RPMI8226 (cell line): ENCODE results near the gene ZCWPW2.

Experiments used
- DNase-seq: peaks from one replicate; pipeline ENCODE4 v3.0.0-alpha.2; 2015

Gene ZCWPW2

DNA sequence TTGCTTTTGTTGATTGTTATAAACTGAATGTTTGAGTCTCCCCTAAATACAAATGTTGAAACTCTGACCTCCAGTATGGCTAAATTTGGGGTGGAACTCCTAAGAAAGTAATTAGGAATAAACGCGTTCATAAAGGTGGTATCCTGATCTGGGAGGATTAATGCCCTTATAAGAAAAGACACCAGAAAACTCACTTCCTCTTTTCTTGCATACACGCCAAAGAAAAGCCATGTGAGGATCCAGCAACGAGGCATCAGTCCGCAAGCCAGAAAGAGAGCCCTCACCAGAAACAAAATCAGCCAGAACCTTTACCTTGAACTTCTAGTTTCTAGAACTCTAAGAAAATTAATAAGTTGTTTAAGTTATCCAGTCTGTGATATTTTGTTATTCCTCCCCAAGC lies 37.5 kb downstream of the ZCWPW2 start:
- DNase-seq = peak; percentile 9

DNA sequence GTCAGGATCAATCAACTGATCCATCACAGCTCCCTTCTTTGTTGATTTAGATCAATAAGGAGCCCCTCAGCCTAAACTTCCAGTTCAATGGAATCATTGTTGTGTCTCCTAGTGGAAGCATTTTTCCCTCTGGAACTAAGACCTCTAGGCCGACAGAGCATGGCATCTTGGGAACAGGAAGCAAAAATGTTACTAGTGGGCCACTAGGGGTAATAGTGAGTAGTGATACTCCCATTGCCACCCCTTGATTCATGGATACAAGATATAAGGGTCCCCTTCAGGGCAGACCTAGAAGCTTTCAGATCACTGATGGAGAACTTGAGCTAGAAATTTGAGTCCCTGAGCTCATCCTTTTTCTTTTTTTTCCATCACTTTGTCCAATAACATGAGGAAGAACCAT lies 40.5 kb downstream of the ZCWPW2 start:
- DNase-seq = no peak

DNA sequence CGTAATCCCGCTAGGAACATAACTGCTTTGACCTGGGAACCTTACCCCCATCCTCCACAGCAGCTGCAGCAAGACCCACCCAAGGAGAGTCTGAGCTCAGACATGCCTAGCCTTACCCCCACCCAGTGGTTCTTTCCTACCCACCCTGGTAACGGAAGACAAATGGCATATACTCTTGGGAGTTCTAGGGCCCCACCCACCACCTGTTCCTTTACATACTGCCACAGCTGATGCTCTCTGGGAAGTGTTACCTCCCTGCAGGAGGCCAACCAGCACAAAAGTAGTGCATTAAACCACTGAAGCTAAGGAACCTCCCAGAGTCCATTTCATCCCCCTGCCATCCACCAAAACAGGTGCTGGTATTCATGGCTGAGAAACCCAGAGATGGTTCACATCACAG lies 50.7 kb downstream of the ZCWPW2 start:
- no peak for DNase-seq

DNA sequence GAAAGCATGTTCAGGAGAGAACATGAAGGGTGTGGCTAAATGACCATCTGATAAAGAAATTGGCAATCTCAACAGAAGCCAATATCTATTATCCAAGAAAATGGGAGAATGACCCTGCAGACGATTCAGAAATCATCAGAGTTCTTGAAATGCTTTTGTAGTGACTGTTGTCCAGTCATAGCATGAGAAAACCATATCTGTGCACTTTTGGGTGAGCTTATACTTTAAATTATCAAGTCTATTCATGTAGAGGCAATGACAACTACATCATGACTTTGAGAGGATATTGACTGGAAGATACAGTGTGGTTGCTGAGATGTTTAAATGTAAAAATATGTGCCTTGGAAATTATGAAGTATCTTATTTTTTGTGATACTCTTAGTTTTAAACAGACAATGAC lies 57.7 kb downstream of the ZCWPW2 start:
- no peak for DNase-seq

DNA sequence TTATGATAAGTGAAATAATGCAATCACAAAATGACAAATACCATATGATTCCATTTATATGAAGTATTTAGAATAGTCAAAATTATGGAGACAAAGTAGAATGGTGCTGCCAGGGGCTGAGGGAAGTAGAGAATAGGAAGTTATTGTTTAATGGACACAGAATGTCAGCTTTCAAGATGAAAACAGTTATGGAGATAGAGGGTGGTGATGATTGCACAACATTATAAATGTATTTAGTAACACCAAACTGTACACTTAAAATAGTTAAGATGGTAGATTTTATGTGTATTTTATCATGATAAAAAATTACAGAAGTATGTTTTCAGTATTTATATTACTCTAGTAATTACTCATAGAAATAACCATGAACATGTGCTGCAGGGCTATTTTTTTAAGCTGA lies 100.9 kb downstream of the ZCWPW2 start:
- no peak for DNase-seq

DNA sequence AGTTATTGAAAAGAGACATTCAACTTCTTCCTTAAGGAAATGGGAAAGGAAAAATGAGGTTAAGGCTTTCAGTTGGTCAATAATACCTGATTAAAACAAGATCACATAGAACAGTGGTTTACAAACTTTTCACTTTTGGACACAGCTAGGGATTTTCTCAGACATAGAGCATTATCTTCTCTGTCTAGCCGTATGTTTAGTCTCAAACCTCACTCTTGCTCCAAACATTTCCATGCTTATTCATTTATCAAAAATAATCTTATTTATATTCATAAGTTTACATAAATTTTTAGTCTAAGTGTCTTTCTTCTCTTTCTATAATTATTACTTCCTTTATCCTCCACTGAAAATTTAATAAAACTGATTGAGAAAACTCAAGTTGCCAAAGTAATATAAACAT lies 114.3 kb downstream of the ZCWPW2 start:
- DNase-seq = no peak

DNA sequence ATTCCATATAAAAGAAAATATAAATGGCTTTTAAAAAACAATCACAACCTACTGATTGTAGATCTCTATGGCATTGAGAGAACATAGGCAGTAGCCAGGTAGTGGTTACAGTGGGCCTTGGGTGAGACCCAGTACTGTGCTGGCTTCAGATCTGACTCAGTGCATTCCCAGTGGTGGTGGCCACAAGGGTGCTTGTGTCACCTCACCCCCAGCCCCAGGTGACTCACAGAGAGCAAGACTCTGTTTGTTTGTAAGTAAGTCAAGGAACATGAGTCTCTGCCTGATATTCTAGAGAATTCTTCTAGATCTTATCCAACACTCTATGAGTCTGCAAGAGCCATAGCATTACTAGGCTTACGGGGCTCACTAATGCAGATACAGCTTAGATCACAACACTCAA lies 118.9 kb downstream of the ZCWPW2 start:
- DNase-seq = no peak

DNA sequence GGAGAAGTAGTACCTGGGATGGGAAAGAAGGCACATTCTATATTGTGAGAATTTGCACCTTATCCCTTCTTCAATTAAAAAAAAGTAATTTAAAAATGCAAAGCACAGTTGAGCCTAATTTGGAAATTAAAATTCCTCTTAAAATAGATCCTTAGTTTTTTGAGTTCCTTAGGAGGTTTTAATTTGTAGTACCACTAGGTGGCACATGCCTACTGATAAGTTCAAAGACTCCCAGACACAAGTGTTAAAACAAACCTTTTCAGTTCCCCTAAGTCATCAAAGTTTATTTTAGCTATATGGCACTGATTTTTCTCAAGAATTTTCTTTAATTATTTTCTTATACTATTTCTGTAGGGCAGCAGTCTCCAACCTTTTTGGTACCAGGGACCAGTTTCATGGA lies 127.7 kb downstream of the ZCWPW2 start:
- peak; percentile 45 for DNase-seq

DNA sequence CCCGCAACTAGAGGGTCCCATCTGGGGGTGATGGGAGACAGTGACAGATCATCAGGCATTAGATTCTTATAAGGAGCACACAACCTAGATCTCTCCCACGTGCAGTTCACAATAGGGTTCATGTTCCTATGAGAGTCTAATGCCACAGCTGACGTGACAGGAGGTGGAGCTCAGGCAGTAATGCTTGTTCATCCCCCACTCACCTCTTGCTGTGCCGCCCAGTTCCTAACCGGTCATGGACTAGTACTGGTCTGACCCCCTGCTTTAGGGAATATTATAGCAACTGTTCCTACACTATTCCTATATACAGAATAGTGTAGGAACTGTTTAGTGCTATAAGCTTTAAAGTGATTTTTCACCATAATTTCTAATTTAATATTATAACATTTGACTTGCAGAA lies 128.2 kb downstream of the ZCWPW2 start:
- DNase-seq = no peak

DNA sequence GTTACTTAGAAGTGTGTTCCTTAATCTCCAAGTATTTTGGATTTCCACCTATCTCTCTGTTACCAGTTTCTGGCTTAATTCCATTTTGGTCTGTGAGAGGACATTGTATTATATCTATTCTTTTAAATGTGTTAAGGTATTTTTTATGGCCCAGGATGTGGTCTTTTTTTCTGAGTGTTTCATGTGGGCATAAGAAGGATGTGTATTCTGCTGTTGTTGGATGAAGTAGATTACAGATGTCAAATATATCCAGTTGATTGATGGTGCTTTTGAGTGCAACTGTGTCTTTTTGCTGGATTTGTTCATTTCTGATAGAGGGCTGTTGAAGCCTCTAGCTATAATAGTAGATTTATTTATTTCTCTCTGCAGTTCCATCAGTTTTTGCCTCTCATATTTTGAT lies 136.6 kb downstream of the ZCWPW2 start:
- no peak for DNase-seq

DNA sequence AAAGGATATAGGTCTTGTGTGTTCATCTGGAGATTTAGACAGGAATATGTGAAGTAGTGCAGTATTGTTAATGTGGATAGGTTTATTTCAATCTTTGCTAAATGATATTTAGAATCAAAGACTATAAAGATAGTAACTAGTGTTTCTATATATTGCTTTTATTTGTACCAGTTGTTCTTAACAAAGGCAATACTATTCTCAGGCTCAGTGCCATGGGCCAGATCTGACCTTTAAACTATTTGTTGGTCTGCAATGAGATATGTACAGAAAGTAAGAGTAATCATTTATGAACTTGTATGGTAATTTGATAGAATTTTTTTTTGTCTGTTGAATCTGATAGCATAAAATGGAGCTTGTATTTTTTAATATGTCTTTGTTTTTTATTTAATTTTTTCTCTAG lies 146.8 kb downstream of the ZCWPW2 start:
- no peak for DNase-seq

DNA sequence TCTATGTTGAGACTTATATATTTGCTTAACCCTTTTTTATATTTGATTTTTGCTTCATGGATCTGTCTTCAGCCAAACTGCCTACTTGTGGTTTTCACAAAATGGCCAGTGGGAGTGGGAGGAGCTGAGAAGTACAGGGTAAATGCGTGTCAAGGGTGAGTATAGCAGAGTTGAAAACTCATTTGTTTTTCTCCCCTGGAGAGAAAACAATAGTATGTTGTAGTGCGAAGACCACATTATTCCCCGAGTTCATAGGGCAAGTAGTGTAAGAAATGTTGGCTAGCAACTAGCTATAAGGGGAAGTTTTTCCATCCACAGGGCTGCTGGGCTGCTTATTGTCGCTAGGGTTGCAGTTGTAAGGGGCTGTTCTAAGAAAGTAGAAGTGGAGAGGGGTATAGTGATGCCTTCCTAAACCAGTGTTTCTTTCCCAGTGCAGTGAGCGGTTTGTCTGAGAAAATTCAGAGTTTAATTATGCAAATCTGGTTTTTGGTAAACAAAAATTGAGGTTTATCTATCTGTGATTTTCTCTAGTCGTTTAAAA lies 153.9 kb downstream of the ZCWPW2 start:
- DNase-seq = no peak

DNA sequence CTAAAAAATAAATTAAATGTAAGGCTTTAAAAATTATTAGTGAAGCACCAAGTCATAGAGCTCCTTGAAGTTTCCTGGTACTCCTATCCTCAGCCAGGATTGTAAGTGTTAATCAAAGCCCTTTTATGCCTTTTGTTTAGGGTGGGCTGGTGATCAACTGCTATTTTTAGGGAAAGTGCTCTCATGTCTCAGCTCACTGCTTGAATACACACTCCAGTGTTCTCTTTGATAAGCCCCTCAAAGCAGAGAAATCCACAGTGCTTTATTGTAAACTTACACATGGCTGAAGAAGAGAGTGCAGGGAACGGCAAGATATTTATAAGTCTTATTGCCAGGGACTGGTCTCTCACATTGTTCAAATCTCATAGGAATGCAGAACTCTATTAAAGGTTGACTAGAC lies 156.5 kb downstream of the ZCWPW2 start:
- no peak for DNase-seq

DNA sequence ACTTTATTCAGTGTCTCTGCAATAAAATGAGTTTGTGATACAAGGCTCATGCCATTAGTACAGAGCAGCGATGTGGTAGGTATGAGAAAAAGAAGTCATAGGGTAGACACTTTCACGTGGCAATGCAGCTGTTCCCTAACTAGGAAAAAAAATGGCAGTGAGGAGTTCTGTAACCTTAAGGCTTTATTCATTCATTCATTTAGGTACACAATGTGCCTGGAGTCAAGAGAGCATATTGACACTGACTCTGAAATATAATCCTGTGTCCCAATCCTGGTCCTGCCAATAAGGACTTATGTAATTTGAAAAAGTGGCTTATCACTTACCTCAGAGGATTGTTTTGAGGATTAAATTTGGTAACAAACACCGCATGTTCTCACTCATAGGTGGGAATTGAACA lies 173.1 kb downstream of the ZCWPW2 start:
- DNase-seq = no peak

DNA sequence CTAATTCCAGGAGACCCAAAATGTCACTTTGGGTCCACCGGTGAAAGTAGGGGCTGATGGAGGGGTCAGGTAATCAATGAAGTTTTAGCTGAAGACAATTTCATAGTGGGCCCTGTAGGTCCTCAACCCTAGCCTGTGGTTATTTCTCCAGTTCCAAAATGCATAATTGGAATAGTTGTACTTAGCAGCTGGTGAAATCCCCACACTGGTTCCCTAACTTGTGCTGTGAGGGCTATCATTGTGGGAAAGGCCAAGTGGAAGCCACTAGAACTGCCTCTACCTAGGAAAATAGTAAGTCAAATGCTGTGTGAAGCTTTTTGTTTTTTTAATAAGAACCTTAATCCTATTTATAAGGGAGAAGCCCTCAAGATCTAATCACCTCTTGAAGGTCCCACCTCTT lies 193.8 kb downstream of the ZCWPW2 start:
- no peak for DNase-seq

DNA sequence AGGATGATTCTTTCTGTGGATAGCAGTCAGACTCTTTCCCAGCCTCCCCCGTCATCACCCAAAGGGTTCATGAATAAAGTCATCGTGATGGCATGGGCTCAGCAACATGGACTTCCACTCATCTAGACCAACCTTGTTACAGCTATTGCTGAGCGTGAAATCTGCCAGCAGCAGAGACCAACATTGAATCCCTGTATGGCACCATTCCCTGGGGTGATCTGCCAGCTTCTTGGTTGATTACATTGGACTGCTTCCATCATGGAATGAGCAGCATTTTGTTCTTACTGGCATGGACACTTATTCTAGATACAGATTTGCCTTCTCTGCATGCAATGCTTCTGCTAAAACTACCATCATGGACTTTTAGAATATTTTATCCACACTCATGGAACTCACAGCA lies 195.7 kb downstream of the ZCWPW2 start:
- DNase-seq = no peak

DNA sequence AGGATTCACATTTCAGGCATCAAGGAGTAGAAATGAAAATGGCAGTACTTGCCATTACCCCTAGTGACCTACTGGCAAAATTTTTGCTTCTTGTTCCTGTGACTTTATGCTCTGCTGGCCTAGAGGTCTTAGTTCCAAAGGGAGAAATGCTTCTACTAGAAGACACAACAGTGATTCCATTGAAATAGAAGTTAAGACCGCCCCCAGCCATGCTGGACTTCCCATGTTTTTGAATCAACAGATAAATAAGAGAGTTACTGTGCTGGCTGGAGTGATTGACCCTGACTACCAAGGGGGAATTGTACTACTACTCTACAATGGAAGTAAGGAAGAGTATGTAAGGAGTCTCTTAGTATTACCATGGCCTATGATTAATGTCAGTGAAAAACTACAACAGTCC lies 196.3 kb downstream of the ZCWPW2 start:
- no peak for DNase-seq

DNA sequence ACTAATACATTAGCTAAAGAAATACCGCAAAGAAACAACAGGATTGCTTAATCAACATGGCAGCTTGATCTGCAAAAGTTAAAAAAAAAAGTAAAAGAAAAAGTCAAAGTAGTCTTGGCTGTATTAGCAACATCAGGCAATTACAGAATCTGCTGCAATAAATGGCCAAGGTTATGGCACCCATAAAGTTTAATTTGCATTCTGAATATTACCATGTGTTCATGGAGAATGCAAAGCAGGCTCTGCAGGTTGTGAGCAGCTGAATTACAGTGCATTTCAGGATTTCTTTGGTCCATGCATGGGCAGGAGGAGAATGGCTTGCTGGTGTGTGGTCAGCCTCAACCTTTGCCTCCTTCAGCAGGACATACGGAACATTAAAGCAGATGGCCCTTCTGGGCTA lies 199.2 kb downstream of the ZCWPW2 start:
- no peak for DNase-seq

DNA sequence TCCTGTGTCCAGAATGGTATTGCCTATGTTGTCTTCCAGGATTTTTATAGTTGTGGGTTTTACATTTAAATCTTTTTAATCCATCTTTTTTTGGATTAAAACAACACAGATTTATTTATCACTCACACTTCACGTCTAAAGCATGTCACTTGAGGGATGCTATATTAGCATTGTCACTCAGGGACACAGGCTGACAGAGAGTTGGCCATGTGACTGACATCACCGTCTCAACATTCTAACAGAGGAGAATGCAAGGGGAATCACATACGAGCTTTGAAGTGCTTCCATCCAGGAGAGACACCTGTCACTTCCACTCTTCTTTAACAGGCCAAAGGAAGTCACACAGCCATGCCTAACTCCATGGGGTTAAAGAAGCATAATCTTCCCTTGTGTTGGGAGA lies 204.7 kb downstream of the ZCWPW2 start:
- no peak for DNase-seq

DNA sequence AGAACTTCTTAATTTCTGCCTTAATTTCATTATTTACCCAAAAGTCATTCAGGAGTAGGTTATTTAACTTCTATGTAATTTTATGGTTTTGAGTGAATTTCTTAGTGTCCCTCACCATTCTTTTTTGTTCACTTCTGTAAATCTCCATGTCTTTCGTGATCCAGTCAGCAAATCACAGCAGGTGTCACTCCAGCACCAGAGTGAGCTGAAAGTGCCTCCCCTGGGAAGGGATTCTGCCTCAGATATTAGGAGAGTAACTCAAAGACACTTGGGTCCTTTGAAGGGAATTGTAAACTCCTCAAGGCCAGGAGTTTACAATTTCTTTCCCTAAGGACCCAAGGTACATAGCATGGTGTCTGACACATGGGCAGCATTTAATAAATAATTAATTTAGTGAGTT lies 207.7 kb downstream of the ZCWPW2 start:
- DNase-seq = no peak

DNA sequence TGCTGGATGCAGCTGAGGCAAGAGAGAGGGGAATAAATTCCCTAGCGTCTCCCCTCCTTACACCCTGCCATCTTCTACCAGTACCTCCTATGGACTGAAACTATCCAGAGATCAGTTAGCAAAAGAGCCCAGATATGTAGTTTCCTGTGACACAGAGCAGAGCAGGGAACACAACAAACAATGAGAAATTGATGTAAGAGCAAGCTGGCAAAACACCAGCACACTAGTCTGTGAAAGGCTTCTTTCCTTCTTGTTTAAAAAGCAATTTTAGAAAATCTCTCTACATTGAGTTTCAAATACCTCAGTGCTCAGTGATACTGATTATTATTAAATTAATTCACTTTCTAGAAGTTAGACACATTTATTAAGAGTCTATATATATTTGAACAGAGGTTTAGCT lies 215.7 kb downstream of the ZCWPW2 start:
- no peak for DNase-seq

DNA sequence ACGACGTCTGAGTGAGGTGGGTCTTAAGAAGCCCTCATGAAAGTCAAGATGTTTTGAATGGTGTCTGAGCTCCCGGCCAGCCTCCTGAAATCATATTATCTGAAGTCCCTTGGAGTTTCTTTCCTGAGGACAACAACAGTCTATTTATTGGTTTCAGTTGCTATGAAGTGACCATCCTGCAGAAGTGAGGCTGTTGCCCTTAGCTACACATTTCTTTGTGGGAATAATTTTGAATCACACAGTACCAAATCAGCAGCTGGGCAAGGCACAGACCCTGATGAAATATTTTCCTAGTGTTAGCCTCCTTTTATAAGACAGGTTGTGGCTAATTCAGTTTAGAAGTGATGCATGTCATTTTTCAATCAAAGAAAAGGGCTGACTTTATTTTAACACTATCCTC lies 220.8 kb downstream of the ZCWPW2 start:
- DNase-seq = no peak

DNA sequence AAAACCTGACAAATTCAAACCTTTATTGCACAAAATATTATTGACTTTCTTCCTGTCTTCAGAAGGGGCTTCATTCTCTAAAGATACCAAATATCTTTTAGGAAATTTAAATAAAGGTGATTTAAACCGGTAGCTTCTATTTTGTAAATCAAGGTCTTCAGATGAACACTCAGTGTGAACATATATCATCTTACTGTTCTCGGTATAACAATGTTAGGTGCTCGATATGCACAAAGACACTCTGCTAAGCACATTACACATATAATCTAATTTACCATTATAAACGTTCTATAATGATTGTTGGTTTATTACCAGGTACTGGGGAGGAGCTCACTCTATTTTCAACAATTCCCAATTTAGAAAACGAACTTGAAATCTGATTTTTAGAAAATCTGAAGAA lies 225.5 kb downstream of the ZCWPW2 start:
- no peak for DNase-seq

DNA sequence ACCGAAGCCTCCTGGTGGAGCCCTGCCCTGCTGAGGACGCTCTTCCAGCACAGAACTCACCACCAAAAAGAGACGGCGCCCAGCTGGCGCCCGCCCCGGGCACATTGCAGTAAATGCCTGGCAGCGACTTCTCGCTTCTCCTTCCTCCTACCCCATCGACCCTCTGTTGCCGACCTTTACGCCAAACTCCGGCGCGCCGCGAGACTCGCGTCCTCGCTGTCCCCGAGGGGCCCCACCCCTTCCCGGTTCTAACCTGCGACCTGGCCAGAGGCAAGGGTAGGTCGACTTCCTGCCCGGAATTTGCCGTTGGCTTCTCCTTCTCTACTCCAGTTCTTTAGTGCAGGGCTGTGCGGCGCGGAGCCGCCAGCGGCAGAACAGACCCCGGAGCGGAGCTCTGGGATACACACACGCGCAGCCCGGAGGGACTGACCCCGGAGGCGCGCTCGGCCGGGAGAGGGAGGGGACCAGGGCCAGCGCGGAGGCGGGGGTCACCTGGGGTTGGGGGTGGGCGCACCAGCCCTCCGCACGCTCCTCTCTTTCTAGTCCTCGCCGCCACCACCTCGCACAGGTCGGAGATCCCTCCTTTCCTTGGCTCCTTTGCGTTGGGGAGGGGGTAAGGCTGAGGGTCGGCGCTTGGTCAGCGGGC lies 226.7 kb downstream of the ZCWPW2 start:
- no peak for DNase-seq
